Midbrain (tissue), 1 donor: ENCODE results near the gene TYSND1.
"Not testable (repeated sequence)": the region's sequence is repeated elsewhere in the genome, so short reads cannot be mapped to it uniquely, and the experiment has no call there.

ENCODE experiments used
- DNase-seq: peaks from one replicate; lab custom pipeline; 2025; lab: John Stamatoyannopoulos, UW

TYSND1 gene

GRCh38 chr10:70132098-70133029 lies 14.1 kb downstream of the TYSND1 start, which contains the start of gene AIFM2:
Gene AIFM2, minus strand, starts transcription at chr10:70132825. Its CDS starts 8,741 bp downstream, at chr10:70124084.
- DNase-seq = no peak

GRCh38 chr10:70131560-70131937 lies 15.0 kb downstream of the TYSND1 start:
- no peak for DNase-seq

GRCh38 chr10:70130878-70131559 lies 15.5 kb downstream of the TYSND1 start:
- no peak for DNase-seq

- no peak for DNase-seq
These were observed 19.7 kb downstream of the TYSND1 start for GRCh38 chr10:70126700-70127395.

- no peak for DNase-seq
These were observed 20.5 kb downstream of the TYSND1 start for GRCh38 chr10:70125918-70126552.

GRCh38 chr10:70124918-70125317 lies 21.6 kb downstream of the TYSND1 start:
- no peak for DNase-seq

GRCh38 chr10:70124415-70124814 lies 22.1 kb downstream of the TYSND1 start:
- no peak for DNase-seq

- no peak for DNase-seq
These were observed 22.7 kb downstream of the TYSND1 start for GRCh38 chr10:70123817-70124216.

- DNase-seq = not testable (repeated sequence)
These were observed 23.3 kb downstream of the TYSND1 start for GRCh38 chr10:70123166-70123565.

GRCh38 chr10:70122742-70123141 lies 23.8 kb downstream of the TYSND1 start:
- DNase-seq = no peak

- DNase-seq = no peak
These were observed 25.1 kb downstream of the TYSND1 start for GRCh38 chr10:70121281-70121949.

- DNase-seq = no peak
These were observed 26.1 kb downstream of the TYSND1 start for GRCh38 chr10:70120417-70120816.

- DNase-seq = no peak
These were observed 26.9 kb downstream of the TYSND1 start for GRCh38 chr10:70119623-70120022.

GRCh38 chr10:70119197-70119596 lies 27.3 kb downstream of the TYSND1 start:
- DNase-seq = no peak

GRCh38 chr10:70118196-70118595 lies 28.3 kb downstream of the TYSND1 start:
- DNase-seq = no peak

GRCh38 chr10:70117646-70118045 lies 28.9 kb downstream of the TYSND1 start:
- DNase-seq = no peak

- peak; percentile 8 for DNase-seq
These were observed 30.4 kb downstream of the TYSND1 start for GRCh38 chr10:70115948-70116682.

- no peak for DNase-seq
These were observed 31.6 kb downstream of the TYSND1 start for GRCh38 chr10:70114902-70115301.

GRCh38 chr10:70112071-70112470 lies 34.4 kb downstream of the TYSND1 start:
- no peak for DNase-seq

- DNase-seq = no peak
These were observed 35.0 kb downstream of the TYSND1 start for GRCh38 chr10:70111496-70111895.
